Activated T-helper 9 cell treated with anti-CD3 and anti-CD28 coated beads, Interleukin-2, amount 50 U/mL, for 16 hours (primary cell): ENCODE results near the gene IARS1.

Experiments used
- DNase-seq: peaks from one replicate; pipeline ENCODE4 v3.0.0-alpha.2; 2020; ENCODE audit warnings: low read depth

IARS1 gene

DNA sequence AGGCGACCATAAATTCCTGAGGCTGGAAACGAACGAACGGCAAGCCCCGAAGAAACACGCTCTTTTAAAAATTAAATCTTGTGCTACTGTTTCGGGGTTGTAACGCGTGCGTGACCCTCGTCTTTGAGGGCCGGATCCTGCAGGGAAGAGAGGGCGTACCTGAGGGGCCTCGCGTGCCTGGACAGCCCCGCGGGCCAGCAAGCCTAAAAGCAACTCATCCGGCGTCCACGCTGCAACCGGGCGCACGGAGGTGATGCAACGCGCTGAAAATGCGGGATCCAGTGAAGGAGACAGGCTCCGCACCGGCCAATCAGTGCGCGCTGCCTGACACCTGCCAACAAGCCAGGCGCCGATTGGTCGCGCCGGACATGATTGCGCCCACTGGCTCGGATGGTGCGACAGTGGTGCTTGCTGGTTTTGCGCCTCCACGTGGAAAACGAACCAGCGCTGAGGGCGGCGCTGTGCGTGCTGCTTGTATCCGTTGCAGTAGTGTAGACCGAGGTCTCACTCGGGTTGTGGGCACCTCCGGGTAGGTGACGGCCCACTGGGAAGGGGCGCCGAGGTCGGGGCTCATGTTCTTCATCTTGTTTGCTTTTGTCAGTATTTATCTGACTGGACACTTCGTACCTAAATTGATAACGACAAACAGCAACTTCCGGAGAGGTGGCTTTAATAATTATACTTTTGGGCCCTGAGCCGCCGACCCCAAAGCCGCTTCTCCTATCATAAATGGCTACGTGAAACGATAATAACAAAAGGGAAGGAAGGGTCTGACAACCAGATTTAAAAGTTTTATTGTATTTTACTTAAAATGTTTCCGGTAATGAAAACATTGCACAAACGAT is at the start of gene IARS1:
TSS of gene IARS1 (minus strand) at position 246 of the 845 bp plus-strand sequence. CDS start 4,278 bp downstream, outside the sequence.
- DNase-seq: peak; percentile 100

DNA sequence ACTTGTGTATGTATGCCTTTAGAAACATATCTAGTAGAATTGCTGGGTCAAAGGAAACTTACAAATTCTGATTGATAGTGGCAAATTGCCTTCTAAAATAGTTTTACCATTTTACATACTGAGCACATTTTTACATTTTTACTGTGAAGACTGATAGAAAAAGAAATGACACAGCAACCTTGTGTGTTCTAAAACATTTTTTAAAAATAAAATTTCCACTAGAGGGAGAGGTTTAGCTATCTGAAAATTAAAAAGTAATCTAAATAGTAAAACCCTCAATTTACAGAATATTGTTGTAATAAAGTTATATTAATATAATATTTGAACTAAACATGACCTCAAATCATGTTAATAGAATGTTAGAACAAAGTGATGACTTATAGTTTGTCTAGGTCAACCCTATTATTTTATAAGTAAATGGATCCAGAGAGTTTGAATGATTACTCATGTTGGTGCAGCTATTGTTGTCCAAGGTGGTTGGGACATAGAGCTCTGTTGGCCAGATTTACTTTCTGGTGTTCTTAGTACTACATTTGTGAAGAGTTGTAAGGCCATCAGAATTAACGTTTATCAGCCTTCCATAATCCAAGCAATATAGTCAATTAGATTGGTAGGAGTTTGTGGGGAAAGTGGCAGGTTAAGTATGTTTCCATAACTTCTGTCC is 49.5 kb upstream of the IARS1 start:
- no peak for DNase-seq

DNA sequence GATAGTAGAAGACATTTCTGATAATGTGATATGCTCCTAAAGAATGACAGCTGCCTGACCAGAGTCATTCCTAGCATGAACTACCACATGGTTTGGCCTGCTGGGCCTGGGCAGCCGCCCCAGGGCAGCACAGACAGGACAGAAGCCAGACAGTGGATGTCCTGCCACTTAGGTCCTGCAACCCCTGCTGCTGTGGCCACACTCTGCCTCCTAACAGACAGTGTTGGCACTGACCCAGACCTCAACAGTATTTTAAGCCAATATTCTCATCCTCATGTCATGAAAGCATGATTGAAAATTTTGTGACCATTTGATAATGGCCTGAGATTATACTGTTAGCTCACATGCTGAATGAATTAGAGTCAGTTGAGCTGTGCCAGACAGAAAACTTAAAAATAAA is 48.1 kb upstream of the IARS1 start:
- DNase-seq: no peak

DNA sequence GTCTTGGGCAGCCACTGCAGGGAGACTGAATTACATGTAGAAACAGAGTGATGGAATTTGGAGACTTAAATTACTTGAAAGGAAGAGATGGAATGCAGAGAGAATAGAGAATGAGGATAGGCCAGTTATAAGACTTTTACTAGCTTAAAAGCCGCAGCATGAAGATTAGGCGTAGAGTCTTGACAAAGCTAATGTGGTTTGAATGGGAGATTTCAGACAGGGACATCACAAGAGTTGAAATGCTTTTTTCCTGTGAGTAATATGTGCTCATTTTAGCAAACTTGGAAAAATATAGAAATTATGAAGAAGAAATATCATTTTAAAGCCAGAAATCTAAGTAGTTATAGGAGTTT is 39.8 kb upstream of the IARS1 start:
- no peak for DNase-seq

DNA sequence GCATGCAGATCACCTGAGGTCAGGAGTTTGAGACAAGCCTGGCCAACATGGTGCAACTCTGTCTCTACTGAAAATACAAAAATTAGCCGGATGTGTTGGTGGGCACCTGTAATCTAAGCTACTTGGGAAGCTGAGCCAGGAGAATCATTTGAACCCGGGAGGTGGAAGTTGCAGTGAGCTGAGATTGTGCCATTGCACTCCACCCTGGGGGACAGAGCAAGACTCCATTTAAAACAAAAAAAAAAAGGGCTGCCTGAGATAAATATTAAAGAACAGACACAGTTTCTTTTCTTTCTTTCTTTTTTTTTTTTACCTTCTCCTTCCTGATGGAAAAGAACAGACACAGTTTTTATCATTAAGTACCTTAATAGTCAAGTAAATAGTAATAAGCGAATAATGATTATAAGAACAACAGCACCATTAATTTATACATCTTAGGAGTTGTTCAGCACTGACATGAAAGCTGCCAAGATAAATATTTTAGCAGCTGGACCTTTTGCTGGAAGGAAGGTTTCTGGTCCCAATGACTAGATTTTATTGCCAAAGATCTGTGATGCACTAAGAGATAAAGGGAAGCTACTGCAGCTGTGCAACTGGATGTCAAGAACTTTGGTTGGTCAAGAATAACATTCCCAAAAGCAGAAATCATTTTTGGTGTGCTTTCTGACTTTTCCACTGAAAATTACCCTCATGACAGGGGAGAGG is 39.2 kb upstream of the IARS1 start:
- no peak for DNase-seq

DNA sequence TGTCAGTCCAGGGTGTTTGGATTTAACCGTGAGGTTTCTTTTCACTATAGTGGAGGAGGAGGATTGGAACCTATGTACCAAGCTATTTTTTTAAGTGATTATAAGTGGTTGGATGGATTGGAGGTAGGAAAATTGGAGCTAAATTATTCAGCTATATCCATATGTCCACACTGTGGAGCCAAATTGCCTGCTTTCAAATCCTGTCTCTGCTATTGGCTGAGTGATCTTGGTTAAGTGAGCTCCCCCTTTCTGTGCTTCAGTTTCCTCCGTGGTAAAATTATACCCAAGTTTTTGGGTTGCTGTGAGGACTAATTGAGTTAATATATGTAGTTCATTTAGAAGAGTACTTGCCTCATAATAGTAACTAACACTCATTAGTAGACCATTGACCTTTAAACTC is 34.7 kb upstream of the IARS1 start:
- no peak for DNase-seq

DNA sequence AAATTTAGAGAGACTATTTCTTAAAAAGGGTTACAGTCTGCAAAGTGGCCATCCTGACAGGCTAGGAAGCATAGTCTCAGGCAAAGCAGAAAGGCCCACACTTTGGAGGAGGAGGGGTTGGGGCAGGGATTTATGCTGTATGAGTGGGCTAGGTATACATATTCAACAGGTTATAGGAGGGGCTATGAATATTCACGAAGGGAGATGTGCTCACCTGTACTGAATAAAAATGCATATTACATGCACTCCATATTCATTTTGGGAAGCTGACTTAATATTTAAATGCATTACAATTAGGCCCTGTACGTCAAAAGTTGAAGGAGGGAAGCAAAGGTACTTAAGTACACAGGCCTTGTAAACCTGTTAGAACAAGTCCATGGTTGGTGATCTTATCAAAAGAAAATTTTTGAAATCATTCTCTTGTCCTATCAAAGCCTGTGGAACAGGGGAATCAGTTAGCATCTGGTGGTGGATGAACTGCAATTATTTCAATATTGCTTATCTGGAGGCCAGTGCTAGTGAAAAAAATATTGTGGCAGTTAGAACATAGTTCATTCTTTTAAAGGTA is 33.9 kb upstream of the IARS1 start:
- DNase-seq: no peak

DNA sequence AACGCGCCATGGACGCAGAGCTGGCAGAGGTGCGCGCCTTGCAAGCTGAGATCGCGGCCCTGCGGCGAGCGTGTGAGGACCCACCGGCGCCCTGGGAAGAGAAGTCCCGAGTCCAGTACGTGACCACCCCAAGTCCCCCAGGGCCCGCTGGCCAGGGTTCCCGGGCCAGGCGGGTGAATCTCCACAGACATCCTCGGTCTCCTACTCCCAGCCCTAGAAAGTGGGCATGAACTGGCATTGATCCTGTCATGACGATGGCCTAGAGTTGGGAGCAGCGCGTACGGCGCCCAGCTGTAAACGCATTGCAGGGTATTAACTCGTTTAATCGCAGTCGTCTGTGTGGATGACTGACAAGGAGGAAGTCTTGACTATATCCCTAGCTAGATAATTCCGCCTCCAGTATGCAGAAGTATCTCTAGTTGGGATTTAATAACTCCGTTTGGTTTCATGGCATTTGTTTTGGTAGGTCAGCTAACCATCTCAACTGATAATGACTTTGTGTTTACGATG is 32.5 kb upstream of the IARS1 start:
- DNase-seq: no peak

DNA sequence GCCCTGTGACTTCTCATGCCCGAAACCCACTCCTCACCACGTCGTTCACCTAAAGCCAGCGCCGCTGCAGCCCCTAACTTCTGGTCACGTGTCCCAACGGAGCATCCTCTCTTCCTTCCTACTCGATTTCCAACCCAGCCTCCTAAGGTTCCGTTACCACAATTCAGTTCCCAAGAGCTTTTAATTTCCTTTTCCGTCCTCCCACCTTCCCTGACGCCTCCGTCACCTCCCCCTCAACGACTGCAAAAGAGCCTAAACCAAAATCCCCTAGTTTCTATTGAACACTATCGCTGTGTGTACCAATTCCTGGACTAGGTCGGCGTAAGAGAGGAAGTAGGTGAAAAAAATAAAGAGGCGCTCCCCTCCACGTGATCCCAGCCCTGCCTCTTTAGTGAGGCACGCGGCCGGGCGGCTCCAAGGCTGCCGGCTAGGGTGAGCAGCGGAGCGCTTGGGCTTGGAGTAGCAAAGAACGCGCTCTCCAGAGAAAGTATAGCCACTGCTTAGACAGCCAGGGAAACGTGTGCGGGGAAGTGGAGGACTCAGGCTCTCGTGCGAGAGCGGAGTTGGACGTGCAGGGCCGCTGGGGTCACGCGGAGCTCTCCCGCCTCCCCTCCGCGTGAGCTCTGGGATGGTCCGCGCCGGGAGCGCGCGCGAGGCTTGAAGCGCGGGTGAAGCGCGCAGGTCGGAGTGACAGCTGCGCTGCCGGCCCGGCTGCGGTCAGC is 31.9 kb upstream of the IARS1 start, which contains the start of the genes CENPP and NOL8:
TSS of gene CENPP (plus strand) at position 685 of the 722 bp plus-strand sequence.
TSS of gene NOL8 (minus strand) at position 82 of the 722 bp plus-strand sequence. CDS start 1,189 bp downstream, outside the sequence.
- DNase-seq: peak; percentile 74

DNA sequence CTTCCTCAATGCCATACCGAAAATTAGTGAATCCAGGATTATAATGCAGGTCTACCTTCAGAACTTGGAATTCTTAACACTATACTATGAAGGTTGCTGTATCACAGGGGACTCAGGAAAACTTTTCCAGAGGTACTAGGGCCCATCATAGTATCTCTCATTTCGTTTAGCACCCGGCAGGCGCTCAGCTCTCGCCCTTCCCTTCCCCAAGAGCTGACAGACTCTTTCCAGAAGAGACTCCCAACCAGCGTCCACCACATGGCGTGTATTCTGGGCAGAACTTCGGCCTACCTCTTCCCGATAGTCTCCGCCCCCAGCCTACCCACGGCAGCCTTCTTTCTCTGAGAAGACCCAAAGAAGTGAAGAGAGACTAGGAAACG is 31.4 kb upstream of the IARS1 start:
- no peak for DNase-seq

DNA sequence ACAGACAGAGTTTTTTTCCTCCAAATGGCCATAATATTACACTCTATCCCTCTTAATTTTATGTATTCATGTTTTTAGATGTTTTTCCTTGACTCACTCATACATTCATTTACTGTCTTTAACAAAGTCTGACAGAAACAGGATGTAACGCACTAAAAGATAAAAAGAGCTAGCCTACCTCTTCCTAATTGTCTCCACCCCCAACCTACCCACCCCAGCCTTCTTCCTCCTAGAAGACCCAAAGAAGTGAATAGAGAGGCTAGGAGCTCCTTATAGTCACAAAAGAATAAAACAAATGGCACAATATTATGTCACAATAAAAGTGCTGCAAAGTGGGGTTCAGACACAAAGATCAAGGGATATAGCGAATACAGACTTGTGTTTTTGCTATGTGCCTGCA is 30.9 kb upstream of the IARS1 start:
- DNase-seq: no peak

DNA sequence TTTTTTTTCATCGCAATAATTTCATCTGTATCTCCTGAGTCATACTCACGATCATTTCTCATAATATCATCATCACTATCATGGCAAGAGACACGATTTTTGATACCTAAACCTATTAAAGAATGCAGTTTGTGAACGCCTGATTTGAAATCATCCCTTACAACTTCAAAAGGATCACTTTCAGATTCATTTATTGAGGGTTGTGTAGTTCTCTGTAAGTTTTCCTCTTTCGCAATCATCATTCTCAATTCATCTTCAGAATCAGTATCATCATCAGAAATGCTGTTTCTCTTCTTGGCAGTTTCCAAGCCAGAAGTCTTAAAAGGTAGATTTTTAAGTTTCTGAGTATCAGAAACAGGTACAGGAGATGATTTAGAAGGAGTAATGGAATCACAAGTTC is 22.0 kb upstream of the IARS1 start:
- DNase-seq: no peak

DNA sequence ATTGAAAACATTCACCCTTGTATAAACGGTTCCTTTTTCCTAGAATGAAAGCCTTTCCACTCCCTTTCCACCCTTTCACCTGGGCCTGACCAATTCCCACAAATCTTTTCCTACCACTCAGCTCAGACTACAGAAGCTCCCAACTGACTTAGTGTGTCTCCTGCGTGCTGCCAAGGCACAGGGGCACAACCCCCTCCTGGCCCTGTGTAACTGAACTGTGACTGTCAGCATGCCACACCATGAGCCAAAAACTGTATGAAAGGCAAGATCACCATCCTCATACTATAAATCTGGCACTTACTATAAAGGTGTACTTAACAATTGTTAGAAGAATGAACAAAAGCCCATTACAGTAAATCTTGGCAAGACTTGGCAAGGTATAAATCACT is 20.1 kb upstream of the IARS1 start:
- no peak for DNase-seq

DNA sequence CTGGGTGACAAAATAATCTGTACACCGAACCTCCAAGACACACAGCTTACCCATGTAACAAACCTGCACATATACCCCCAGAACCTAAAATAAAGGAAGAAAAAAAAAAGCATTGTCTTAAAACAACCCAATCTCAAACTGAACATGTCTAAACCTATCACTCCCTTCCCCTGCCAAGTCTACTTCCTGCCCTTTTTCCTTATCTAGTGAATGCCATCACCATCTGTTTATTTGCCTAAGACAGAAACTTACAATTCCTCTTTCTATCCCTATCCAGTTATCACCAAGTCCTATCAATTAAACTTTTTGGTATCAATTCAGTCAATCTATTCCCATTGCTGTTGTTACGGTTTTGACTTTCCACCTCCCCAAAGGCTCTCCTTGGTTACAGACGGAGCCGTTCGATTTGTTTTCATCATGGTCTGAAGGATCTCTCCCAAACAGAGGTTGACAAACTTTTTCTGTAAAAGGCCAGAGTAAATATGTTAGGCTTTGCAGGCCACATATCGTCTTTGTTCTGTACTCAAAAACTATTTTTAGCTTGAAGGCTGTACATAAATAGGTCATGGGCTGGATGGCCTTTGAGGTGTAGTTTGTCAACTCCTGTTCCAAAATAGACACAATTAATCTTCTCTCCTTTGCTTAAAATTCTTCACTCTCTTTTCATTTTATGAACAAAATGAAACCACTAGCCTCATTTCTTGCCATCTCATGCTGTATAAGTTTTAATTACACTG is 19.6 kb upstream of the IARS1 start:
- DNase-seq: no peak

DNA sequence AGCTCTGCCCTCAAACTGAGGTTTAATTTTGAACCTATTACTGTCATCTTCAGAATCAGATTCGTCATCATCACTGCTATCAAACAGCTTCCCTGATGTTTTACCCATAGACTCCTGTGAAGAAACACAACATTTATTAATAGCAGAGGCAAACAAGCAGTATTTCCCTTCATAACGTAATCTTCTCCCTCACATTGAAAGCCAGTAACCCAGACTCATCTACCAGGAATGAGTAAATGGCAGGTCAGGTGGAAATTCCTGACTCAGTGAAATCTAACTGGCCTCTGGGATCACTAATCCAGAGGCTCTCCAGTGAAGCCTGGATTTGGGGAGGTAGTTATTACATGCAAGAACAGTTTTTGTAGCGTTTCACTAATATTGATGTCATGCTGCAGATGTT is 17.1 kb upstream of the IARS1 start:
- no peak for DNase-seq

DNA sequence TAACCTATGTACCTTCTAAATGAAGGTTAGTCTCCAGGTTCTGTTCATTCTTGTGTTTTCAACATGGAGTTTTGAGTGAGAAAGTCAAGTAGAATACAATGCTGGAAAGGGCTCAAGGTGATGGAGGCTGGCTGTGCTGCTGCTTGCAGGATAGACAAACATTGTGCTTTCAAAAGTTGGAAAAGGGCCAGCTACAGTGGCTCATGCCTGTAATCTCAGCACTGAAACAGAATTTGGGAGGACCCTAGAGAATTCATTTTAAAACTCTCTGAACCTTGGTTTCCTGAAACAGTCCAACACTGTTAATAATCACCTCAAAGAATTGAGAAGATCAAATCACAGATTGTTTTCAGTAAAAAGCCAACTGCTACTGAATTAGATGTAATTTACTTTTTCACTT is 15.4 kb upstream of the IARS1 start:
- DNase-seq: no peak

DNA sequence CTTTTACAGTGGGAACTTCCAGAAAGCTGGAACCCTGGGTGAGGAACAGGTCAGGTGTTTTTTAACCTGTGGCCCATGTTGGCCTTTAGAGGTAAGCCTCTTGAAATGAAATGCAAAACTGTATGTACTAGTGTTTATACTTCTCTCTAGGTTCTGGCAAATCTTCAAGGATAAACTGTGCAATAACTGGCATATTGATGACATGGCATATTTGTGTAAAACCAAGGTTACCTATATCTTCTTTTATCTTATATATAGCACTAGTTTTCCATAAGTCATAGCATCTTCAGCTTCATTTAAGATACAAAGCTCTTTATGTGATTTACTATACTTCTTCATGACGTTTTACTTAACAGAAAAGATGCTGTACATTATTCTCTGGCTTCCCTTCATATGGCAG is 7.4 kb upstream of the IARS1 start:
- no peak for DNase-seq

DNA sequence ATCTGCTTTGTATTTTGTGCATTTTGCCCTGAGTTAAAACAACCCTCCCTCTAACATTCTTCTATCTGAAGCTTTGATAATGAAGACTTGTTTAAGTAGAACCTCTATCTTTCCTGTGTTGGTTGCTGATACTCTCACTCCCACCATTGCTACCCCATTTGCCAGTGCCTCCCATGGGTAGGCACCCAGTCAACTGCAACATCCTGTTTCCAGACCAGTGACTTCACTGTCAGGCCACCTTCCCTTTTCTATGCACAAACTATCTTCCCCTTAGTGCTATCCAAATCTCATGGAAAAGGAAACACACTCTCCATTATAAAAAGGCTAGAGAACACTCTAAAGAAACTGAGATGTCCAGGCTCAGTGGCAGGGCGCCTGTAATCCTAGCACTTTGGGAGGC is 5.6 kb upstream of the IARS1 start:
- no peak for DNase-seq

DNA sequence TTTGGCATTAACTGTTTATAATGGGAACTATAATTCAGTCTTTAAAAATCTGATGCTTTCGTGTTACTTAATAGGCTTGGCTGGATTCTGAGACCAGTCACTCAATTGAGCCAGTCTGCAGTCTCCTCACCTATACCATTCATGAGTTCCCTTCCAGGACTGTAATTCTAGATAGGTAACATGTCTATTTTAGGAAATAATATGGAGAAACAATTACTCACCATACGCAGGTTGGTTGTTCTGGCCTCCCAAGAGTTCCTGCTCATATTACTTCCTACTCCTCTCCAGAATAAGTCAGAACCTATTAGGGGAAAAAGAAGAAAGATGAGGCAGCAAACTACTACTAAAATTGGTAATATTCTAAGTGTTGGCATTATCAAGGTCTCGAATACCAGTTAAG is 4.5 kb upstream of the IARS1 start:
- DNase-seq: no peak

DNA sequence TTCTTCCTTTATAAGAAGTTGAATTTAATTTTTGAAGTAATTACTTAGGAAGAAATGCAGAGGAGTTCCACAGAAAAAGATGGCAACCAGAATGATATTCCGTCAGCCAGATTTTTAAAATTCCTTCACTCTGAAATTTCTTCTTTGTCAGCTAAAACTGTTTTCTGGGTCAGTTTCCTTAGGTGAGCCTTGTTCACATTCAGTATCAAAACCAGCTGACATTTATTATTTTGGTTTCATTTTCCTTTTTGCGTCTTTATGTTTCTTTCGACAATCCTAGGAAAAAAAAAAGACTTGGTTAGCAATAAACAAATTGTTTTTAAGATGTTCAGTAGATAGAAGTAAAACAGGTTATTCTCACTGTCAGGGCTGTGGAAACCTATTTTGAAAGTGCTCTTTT is 4.1 kb upstream of the IARS1 start:
- DNase-seq: no peak

DNA sequence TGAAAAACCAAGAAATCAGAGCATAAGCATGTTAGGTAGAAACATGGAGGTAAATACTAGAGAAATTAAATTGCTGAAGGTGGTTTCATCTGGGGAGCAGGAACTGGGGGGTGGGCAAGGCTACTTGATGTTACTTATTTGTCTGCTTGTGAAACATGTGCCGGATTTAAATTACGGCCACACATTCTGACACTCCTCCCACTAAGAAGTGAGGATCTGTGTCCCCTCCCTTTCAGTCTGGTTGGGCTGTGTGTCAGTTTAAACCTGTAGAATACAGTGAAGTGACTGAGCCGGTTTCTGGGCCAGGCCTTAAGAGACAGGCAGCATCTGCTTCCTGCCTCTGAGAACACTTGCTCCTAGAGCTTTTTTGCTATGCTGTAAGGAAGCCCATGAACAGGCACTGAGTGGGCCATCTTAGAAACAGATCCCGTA is 2.3 kb upstream of the IARS1 start:
- DNase-seq: no peak
